Measurements from ENCODE around the gene AGAP1. TPM values are rescaled to one million over a fixed set of nuclear protein-coding genes. Genes with fewer than 3 reads are reported as not detected.

Gene AGAP1
- total RNA-seq, 1 donor from 2014 or later = 44.7 TPM

GRCh38 chr2:235549735-235550377, 56.0 kb downstream of the AGAP1 start:
- DNase-seq (ENCODE audit: low spot score) = no peak

- DNase-seq (ENCODE audit: low spot score) = no peak
These were observed 56.5 kb downstream of the AGAP1 start for GRCh38 chr2:235550378-235550760.

- no peak for DNase-seq (ENCODE audit: low spot score)
These were observed 57.1 kb downstream of the AGAP1 start for GRCh38 chr2:235550946-235551345.

- DNase-seq (ENCODE audit: low spot score) = peak; percentile 57
These were observed 58.1 kb downstream of the AGAP1 start for GRCh38 chr2:235551965-235552364.

GRCh38 chr2:235552671-235553070, 58.8 kb downstream of the AGAP1 start:
- DNase-seq (ENCODE audit: low spot score) = no peak

- DNase-seq (ENCODE audit: low spot score) = no peak
These were observed 59.4 kb downstream of the AGAP1 start for GRCh38 chr2:235553291-235553690.

- DNase-seq (ENCODE audit: low spot score) = no peak
These were observed 59.9 kb downstream of the AGAP1 start for GRCh38 chr2:235553696-235554100.

GRCh38 chr2:235554385-235554784, 60.5 kb downstream of the AGAP1 start:
- DNase-seq (ENCODE audit: low spot score) = no peak

- DNase-seq (ENCODE audit: low spot score) = no peak
These were observed 61.1 kb downstream of the AGAP1 start for GRCh38 chr2:235554936-235555335.

GRCh38 chr2:235555371-235555770, 61.5 kb downstream of the AGAP1 start:
- no peak for DNase-seq (ENCODE audit: low spot score)

GRCh38 chr2:235556086-235556485, 62.2 kb downstream of the AGAP1 start:
- DNase-seq (ENCODE audit: low spot score) = no peak

GRCh38 chr2:235556901-235557300, 63.1 kb downstream of the AGAP1 start:
- DNase-seq (ENCODE audit: low spot score) = no peak

- no peak for DNase-seq (ENCODE audit: low spot score)
These were observed 64.1 kb downstream of the AGAP1 start for GRCh38 chr2:235557903-235558302.

GRCh38 chr2:235558572-235558971, 64.7 kb downstream of the AGAP1 start:
- no peak for DNase-seq (ENCODE audit: low spot score)

GRCh38 chr2:235560345-235560744, 66.5 kb downstream of the AGAP1 start:
- DNase-seq (ENCODE audit: low spot score) = no peak

GRCh38 chr2:235561450-235561849, 67.6 kb downstream of the AGAP1 start:
- no peak for DNase-seq (ENCODE audit: low spot score)

- DNase-seq (ENCODE audit: low spot score) = no peak
These were observed 68.4 kb downstream of the AGAP1 start for GRCh38 chr2:235562065-235562747.

GRCh38 chr2:235563056-235563910, 69.4 kb downstream of the AGAP1 start:
- DNase-seq (ENCODE audit: low spot score) = no peak

GRCh38 chr2:235564066-235564465, 70.2 kb downstream of the AGAP1 start:
- DNase-seq (ENCODE audit: low spot score) = no peak

- DNase-seq (ENCODE audit: low spot score) = no peak
These were observed 71.2 kb downstream of the AGAP1 start for GRCh38 chr2:235564884-235565530.

GRCh38 chr2:235566415-235566814, 72.6 kb downstream of the AGAP1 start:
- DNase-seq (ENCODE audit: low spot score) = no peak

- no peak for DNase-seq (ENCODE audit: low spot score)
These were observed 73.2 kb downstream of the AGAP1 start for GRCh38 chr2:235566931-235567495.

All from mucosa of gallbladder (tissue), 1 donor.